ENCODE measurements around the gene BEST1. TPM values are rescaled to one million over a fixed set of nuclear protein-coding genes. Genes with fewer than 3 reads are reported as not detected.
"Not testable (repeated sequence)": the region's sequence is repeated elsewhere in the genome, so short reads cannot be mapped to it uniquely, and the experiment has no call there.

The BEST1 gene
- total RNA-seq, 4 donors from 2014 or later = 0.08 to 2.7 (median 0.39) TPM

GRCh38 chr11:61963282-61964057, 13.3 kb downstream of the BEST1 start:
- H3K9me3 ChIP-seq = no peaks in the 10 kb centered on the region
- H3K36me3 ChIP-seq = peaks cover 14 to 38% (median 24%) of the 10 kb centered on the region in 3 donors
- H3K4me1 ChIP-seq = peaks cover 18 to 68% (median 42%) of the 10 kb centered on the region in 3 donors
- WGBS, 2 donors = 48 to 59% methylated on average over 10 of the region's 10 CpGs
- no peaks in the 10 kb centered on the region for H3K27me3 ChIP-seq
- DNase-seq = no peak
- H3K27ac ChIP-seq = peak overlapping the region; percentile 4 to 99 (median 96)
- H3K4me3 ChIP-seq = peak overlapping the region in 3 of 4 donors; percentile 63 to 94 (median 78)
- TF ChIP-seq CTCF (IDR thresholded peaks at IDR 0.05) (no peak), POLR2A (IDR thresholded peaks at IDR 0.05) (peak in 2 of 4 donors; percentile 2 to 31)
- intact Hi-C loops (cut with DNase I) = no loop called here

- peak overlapping the region; percentile 4 to 99 (median 96) for H3K27ac ChIP-seq
- H3K27me3 ChIP-seq = no peaks in the 10 kb centered on the region
- intact Hi-C loops (cut with DNase I) = no loop called here
- H3K9me3 ChIP-seq = no peaks in the 10 kb centered on the region
- TF ChIP-seq POLR2A (IDR thresholded peaks at IDR 0.05) = no peak
- TF ChIP-seq CTCF (IDR thresholded peaks at IDR 0.05) = no peak
- no peak for DNase-seq
- peaks cover 18 to 75% (median 49%) of the 10 kb centered on the region in 3 donors for H3K4me1 ChIP-seq
- 53 to 55% methylated on average over 4 of the region's 4 CpGs for WGBS, 2 donors
- H3K36me3 ChIP-seq = peaks cover 14 to 38% (median 24%) of the 10 kb centered on the region in 3 donors
- peak overlapping the region in 3 of 4 donors; percentile 63 to 94 (median 78) for H3K4me3 ChIP-seq
Measured at GRCh38 chr11:61964058-61964665, 14.0 kb downstream of the BEST1 start.

GRCh38 chr11:61964666-61965271, 14.6 kb downstream of the BEST1 start:
- Histone ChIP-seq H3K4me1 (peaks cover 18 to 81% (median 55%) of the 10 kb centered on the region in 3 donors), H3K36me3 (peaks cover 14 to 38% (median 24%) of the 10 kb centered on the region in 3 donors), H3K4me3 (peak overlapping the region; percentile 63 to 94 (median 76)), H3K27ac (peak overlapping the region; percentile 26 to 99 (median 96))
- H3K9me3 ChIP-seq; DNase-seq; intact Hi-C loops (cut with DNase I); H3K27me3 ChIP-seq: not testable (repeated sequence)
- WGBS, 2 donors = 43 to 47% methylated on average over 9 of the region's 9 CpGs

- WGBS, 2 donors = 0% methylated on average over 4 to 13 of the region's 13 CpGs
- peak overlapping the region; percentile 63 to 94 (median 76) for H3K4me3 ChIP-seq
- DNase-seq = no peak
- peaks cover 31 to 89% (median 67%) of the 10 kb centered on the region in 3 donors for H3K4me1 ChIP-seq
- no peaks in the 10 kb centered on the region for H3K9me3 ChIP-seq
- intact Hi-C loops (cut with DNase I) = no loop called here
- no peaks in the 10 kb centered on the region for H3K27me3 ChIP-seq
- H3K27ac ChIP-seq = peak overlapping the region; percentile 94 to 99 (median 98)
- no peak for TF ChIP-seq CTCF (IDR thresholded peaks at IDR 0.05)
- H3K36me3 ChIP-seq = peaks cover 14 to 38% (median 24%) of the 10 kb centered on the region in 3 donors
Measured at GRCh38 chr11:61966734-61967115, 16.6 kb downstream of the BEST1 start.

- H3K9me3 ChIP-seq = no peaks in the 10 kb centered on the region
- H3K27me3 ChIP-seq = no peaks in the 10 kb centered on the region
- intact Hi-C loops (cut with DNase I) = no loop called here
- TF ChIP-seq CTCF (IDR thresholded peaks at IDR 0.05) (no peak), POLR2A (IDR thresholded peaks at IDR 0.05) (peak; percentile 64 to 100 (median 92))
- H3K36me3 ChIP-seq = peaks cover 14 to 36% (median 24%) of the 10 kb centered on the region in 3 donors
- WGBS, 2 donors = 0% methylated on average over 5 to 9 of the region's 93 CpGs
- DNase-seq = peak; percentile 62
- H3K4me3 ChIP-seq = peak within 1 kb of the TSS; percentile 63 to 94 (median 76)
- H3K27ac ChIP-seq = peak within 1 kb of the TSS; percentile 94 to 99 (median 98)
- H3K4me1 ChIP-seq = peaks cover 34 to 89% (median 66%) of the 10 kb centered on the region in 3 donors
Measured at GRCh38 chr11:61967116-61967923, 17.2 kb downstream of the BEST1 start, which contains the start of gene FTH1. FTH1 (minus strand) TSS chr11:61967634; CDS start chr11:61967425, 209 bp downstream.

Data from esophagus squamous epithelium (tissue), 5 donors.